Endodermal cell (in vitro differentiated cells): ENCODE data around the gene GINS2. TPM values are rescaled to one million over a fixed set of nuclear protein-coding genes. Genes with fewer than 3 reads are reported as not detected.

Source experiments
- DNase-seq: peaks from one replicate; pipeline ENCODE4 v3.0.0-alpha.2; 2017
- H3K27ac ChIP-seq: 2 replicates; pipeline ENCODE4 v1.5.1; 2013; ENCODE audit warnings: mild to moderate bottlenecking, low read depth, low read length, moderate library complexity
- H3K27me3 ChIP-seq: 2 replicates; pipeline ENCODE4 v1.6.1; 2013; ENCODE audit warnings: mild to moderate bottlenecking, low read length, moderate library complexity; ENCODE audit not compliant: insufficient read depth, control insufficient read depth, poor library complexity, severe bottlenecking
- H3K36me3 ChIP-seq: 2 replicates; pipeline ENCODE4 v1.7.0; 2013; ENCODE audit warnings: mild to moderate bottlenecking, low read length, moderate library complexity; ENCODE audit not compliant: control insufficient read depth, insufficient read depth
- H3K4me1 ChIP-seq: one replicate; pipeline ENCODE4 v1.7.0; 2013; ENCODE audit warnings: low read length; ENCODE audit not compliant: control insufficient read depth, insufficient read depth
- H3K4me3 ChIP-seq: 2 replicates; pipeline ENCODE4 v1.5.1; 2013; ENCODE audit warnings: mild to moderate bottlenecking, low read length, moderate library complexity
- H3K9ac ChIP-seq: 2 replicates; pipeline ENCODE4 v1.6.1; 2013; ENCODE audit warnings: mild to moderate bottlenecking, low read length, moderate library complexity; ENCODE audit not compliant: poor library complexity, severe bottlenecking; ENCODE audit errors: extremely low read depth
- H3K9me3 ChIP-seq: 2 replicates; pipeline ENCODE4 v1.6.1; 2013; ENCODE audit warnings: mild to moderate bottlenecking, low read length, moderate library complexity; ENCODE audit not compliant: control insufficient read depth
- H3K27ac Mint-ChIP-seq: 2 replicates; pipeline ENCODE4 v1.8.0; 2020; ENCODE audit warnings: mixed read lengths
- H3K27me3 Mint-ChIP-seq: 2 replicates; pipeline ENCODE4 v1.8.0; 2021; ENCODE audit warnings: mild to moderate bottlenecking, mixed read lengths; ENCODE audit not compliant: insufficient read depth
- H3K36me3 Mint-ChIP-seq: 2 replicates; pipeline ENCODE4 v1.8.0; 2020; ENCODE audit warnings: low read depth, mixed read lengths
- H3K4me1 Mint-ChIP-seq: 2 replicates; pipeline ENCODE4 v1.8.0; 2020; ENCODE audit warnings: mixed read lengths
- H3K4me3 Mint-ChIP-seq: 2 replicates; pipeline ENCODE4 v1.8.0; 2020; ENCODE audit warnings: mild to moderate bottlenecking, moderate library complexity, mixed read lengths
- H3K9me3 Mint-ChIP-seq: 2 replicates; pipeline ENCODE4 v1.8.0; 2020; ENCODE audit warnings: mild to moderate bottlenecking, mixed read lengths
- CTCF ChIP-seq: fragments of 200-600 bp; sonication (generic); conservative IDR thresholded peaks from 2 replicates; pipeline ENCODE4 v1.5.0; 2021; ENCODE audit warnings: antibody characterized with exemption, mild to moderate bottlenecking
- WGBS, 2 experiments: methylation state at CpG; one replicate each; pipeline versions ENCODE4 v1.1.5 to v1.1.7; 2013; ENCODE audit warnings: missing lambda C conversion rate in 2 of 2, mixed read lengths in 1 of 2; ENCODE audit not compliant: insufficient coverage in 1 of 2, insufficient read length in 1 of 2; 5-methylcytosine and 5-hydroxymethylcytosine counted together
- total RNA-seq, 2 donors: library from RNA; stranded (reverse); fragmentation: NEBNext Ultra II Directional in 1 of 2; extraction: Animal tissue kit (Norgen Biotek cat#: 25700) in 1 of 2; gene quantifications; 2 replicates in 1 of 2; 3 replicates in 1 of 2; pipeline ENCODE4 v1.2.1, GENCODE V29; 2021

The GINS2 gene
- total RNA-seq, 2 donors from 2014 or later = 32.8 to 42.3 TPM

- Mint-ChIP-seq H3K36me3 (peaks cover 1% of the 10 kb centered on the region), H3K27ac (no peak overlapping the region), H3K9me3 (no peaks in the 10 kb centered on the region), H3K4me3 (no peak overlapping the region), H3K4me1 (no peaks in the 10 kb centered on the region), H3K27me3 (no peaks in the 10 kb centered on the region)
- no peak for DNase-seq
- Histone ChIP-seq H3K27ac (no peak overlapping the region), H3K9ac (no peak overlapping the region), H3K36me3 (no peaks in the 10 kb centered on the region), H3K9me3 (no peaks in the 10 kb centered on the region), H3K4me3 (no peak overlapping the region), H3K4me1 (no peaks in the 10 kb centered on the region), H3K27me3 (no peaks in the 10 kb centered on the region)
- 89 to 90% methylated on average over 5 to 11 of the region's 11 CpGs for WGBS, 2 experiments
- no peak for TF ChIP-seq CTCF
Observed at GRCh38 chr16:85704011-85704410, 15.3 kb upstream of the GINS2 start.

GRCh38 chr16:85699628-85700027 is 10.9 kb upstream of the GINS2 start:
- Mint-ChIP-seq H3K9me3 (no peaks in the 10 kb centered on the region), H3K27me3 (no peaks in the 10 kb centered on the region), H3K36me3 (no peaks in the 10 kb centered on the region), H3K4me1 (no peaks in the 10 kb centered on the region), H3K27ac (no peak overlapping the region), H3K4me3 (no peak overlapping the region)
- Histone ChIP-seq H3K9me3 (no peaks in the 10 kb centered on the region), H3K27ac (no peak overlapping the region), H3K27me3 (peaks cover 4% of the 10 kb centered on the region), H3K9ac (no peak overlapping the region), H3K36me3 (no peaks in the 10 kb centered on the region), H3K4me3 (no peak overlapping the region), H3K4me1 (no peaks in the 10 kb centered on the region)
- TF ChIP-seq CTCF = no peak
- 77 to 90% methylated on average over 3 to 7 of the region's 7 CpGs for WGBS, 2 experiments
- DNase-seq = no peak

- H3K4me3 ChIP-seq = no peak overlapping the region
- Mint-ChIP-seq H3K27me3 (no peaks in the 10 kb centered on the region), H3K36me3 (no peaks in the 10 kb centered on the region), H3K27ac (no peak overlapping the region), H3K4me3 (no peak overlapping the region), H3K9me3 (no peaks in the 10 kb centered on the region), H3K4me1 (no peaks in the 10 kb centered on the region)
- no peak overlapping the region for H3K27ac ChIP-seq
- no peaks in the 10 kb centered on the region for H3K4me1 ChIP-seq
- H3K9ac ChIP-seq = no peak overlapping the region
- no peaks in the 10 kb centered on the region for H3K9me3 ChIP-seq
- peaks cover 4% of the 10 kb centered on the region for H3K27me3 ChIP-seq
- 80 to 83% methylated on average over 11 to 12 of the region's 12 CpGs for WGBS, 2 experiments
- DNase-seq = peak; percentile 84
- no peaks in the 10 kb centered on the region for H3K36me3 ChIP-seq
- peak; percentile 66 for TF ChIP-seq CTCF
Observed at GRCh38 chr16:85698935-85699558, 10.3 kb upstream of the GINS2 start.
